Testis (tissue), 3 donors: Measurements from ENCODE around the gene ARHGAP9. TPM values are rescaled to one million over a fixed set of nuclear protein-coding genes. Genes with fewer than 3 reads are reported as not detected.
"Not testable (repeated sequence)": the region's sequence is repeated elsewhere in the genome, so short reads cannot be mapped to it uniquely, and the experiment has no call there.

Experiments used
- DNase-seq: peaks from one replicate; pipeline ENCODE4 v3.0.0-alpha.2; 2019
- H3K27ac ChIP-seq, 2 donors: fragments of 200-600 bp; sonication (generic); one replicate each; pipeline ENCODE4 v1.5.1; 2019
- H3K27me3 ChIP-seq: fragments of 200-600 bp; sonication (generic); one replicate; pipeline ENCODE4 v1.5.1; 2019
- H3K36me3 ChIP-seq: fragments of 200-600 bp; sonication (generic); one replicate; pipeline ENCODE4 v1.5.1; 2017; ENCODE audit warnings: low read depth; ENCODE audit errors: missing control alignments
- H3K4me1 ChIP-seq: fragments of 200-600 bp; sonication (generic); one replicate; pipeline ENCODE4 v1.5.1; 2019
- H3K4me3 ChIP-seq, 2 donors: fragments of 200-600 bp; sonication (generic); one replicate each; pipeline ENCODE4 v1.5.1; 2017 to 2019
- H3K9me3 ChIP-seq: fragments of 200-600 bp; sonication (generic); one replicate; pipeline ENCODE4 v1.5.1; 2017
- POLR2A ChIP-seq: fragments of 450-650 bp; IDR thresholded peaks from one replicate; pipeline ENCODE4 v1.6.1; 2017; ENCODE audit warnings: antibody characterized with exemption, mild to moderate bottlenecking, moderate library complexity
- WGBS, 2 donors: methylation state at CpG; one replicate each; pipeline ENCODE4 v1.1.5; 2018; 5-methylcytosine and 5-hydroxymethylcytosine counted together
- intact Hi-C: fragments of 100-400 bp; cut with DNase I; formaldehyde crosslinking; loops from one replicate; pipeline ENCODE4 v1.15.1; 2023; ENCODE audit warnings: low total_unique reads
- polyA plus RNA-seq: library from polyadenylated mRNA; stranded (reverse); fragments of 350-450 nt; fragmentation: Illumina TruSeq; extraction: RNeasy Lipid Tissue Mini Kit (QIAGEN cat#74804); gene quantifications from one replicate; pipeline ENCODE4 v1.2.3, GENCODE V29; 2014; ENCODE audit warnings: low read depth, low replicate concordance; ENCODE audit not compliant: insufficient read depth
- total RNA-seq, 2 donors: library from RNA; depleted of rRNA; stranded (reverse); fragments of >200 nt; gene quantifications; one replicate each; pipeline ENCODE4 v1.2.3, GENCODE V29; 2016
- TF ChIP-seq, protein P1 (sequence below), 3 experiments: fragments of 450-650 bp in 2 of 3; fragments of 200-600 bp in 1 of 3; sonication (generic) in 1 of 3; IDR thresholded peaks; one replicate each; pipeline ENCODE4 v1.5.1; 2016 to 2019; ENCODE audit warnings: antibody characterized with exemption in 3 of 3, mild to moderate bottlenecking in 2 of 3, moderate library complexity in 1 of 3

Gene ARHGAP9
- total and polyA plus RNA-seq, 3 donors from 2014 or later: 24.8 to 111 (median 29.2) TPM

DNA sequence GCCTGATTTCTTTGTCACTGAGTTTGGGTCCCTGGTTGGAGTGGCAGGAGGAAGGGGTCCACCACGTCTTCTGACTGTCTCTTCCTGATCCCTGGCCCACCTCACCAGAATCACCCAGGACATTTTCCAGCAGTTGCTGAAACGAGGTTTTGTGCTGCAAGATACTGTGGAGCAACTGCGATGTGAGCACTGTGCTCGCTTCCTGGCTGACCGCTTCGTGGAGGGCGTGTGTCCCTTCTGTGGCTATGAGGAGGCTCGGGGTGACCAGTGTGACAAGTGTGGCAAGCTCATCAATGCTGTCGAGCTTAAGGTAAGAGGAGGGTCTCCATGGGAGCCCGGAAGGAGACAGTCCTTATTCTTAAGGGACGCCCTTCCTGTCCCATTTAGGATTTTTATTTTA, 20.5 kb upstream of the ARHGAP9 start:
- Histone ChIP-seq H3K36me3 (no peaks in the 10 kb centered on the region), H3K27ac (no peak overlapping the region), H3K4me3 (no peak overlapping the region), H3K4me1 (no peaks in the 10 kb centered on the region), H3K9me3 (no peaks in the 10 kb centered on the region), H3K27me3 (no peaks in the 10 kb centered on the region)
- DNase-seq: no peak
- WGBS, 2 donors: 96% methylated on average over 11 of the region's 11 CpGs
- intact Hi-C loops: no loop called here
- TF ChIP-seq, protein P1, sequence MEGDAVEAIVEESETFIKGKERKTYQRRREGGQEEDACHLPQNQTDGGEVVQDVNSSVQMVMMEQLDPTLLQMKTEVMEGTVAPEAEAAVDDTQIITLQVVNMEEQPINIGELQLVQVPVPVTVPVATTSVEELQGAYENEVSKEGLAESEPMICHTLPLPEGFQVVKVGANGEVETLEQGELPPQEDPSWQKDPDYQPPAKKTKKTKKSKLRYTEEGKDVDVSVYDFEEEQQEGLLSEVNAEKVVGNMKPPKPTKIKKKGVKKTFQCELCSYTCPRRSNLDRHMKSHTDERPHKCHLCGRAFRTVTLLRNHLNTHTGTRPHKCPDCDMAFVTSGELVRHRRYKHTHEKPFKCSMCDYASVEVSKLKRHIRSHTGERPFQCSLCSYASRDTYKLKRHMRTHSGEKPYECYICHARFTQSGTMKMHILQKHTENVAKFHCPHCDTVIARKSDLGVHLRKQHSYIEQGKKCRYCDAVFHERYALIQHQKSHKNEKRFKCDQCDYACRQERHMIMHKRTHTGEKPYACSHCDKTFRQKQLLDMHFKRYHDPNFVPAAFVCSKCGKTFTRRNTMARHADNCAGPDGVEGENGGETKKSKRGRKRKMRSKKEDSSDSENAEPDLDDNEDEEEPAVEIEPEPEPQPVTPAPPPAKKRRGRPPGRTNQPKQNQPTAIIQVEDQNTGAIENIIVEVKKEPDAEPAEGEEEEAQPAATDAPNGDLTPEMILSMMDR (IDR thresholded peaks at IDR 0.05): no peak
- TF ChIP-seq POLR2A: no peak

GRCh38 chr12:57498571-57498970, 18.9 kb upstream of the ARHGAP9 start:
- intact Hi-C loops: no loop called here
- Histone ChIP-seq H3K27ac (no peak overlapping the region), H3K4me1 (no peaks in the 10 kb centered on the region), H3K36me3 (no peaks in the 10 kb centered on the region), H3K4me3 (no peak overlapping the region), H3K27me3 (no peaks in the 10 kb centered on the region), H3K9me3 (no peaks in the 10 kb centered on the region)
- no peak for DNase-seq
- WGBS, 2 donors: 89 to 96% methylated on average over 4 of the region's 4 CpGs
- TF ChIP-seq, protein P1 (IDR thresholded peaks at IDR 0.05): no peak
- TF ChIP-seq POLR2A: no peak

DNA sequence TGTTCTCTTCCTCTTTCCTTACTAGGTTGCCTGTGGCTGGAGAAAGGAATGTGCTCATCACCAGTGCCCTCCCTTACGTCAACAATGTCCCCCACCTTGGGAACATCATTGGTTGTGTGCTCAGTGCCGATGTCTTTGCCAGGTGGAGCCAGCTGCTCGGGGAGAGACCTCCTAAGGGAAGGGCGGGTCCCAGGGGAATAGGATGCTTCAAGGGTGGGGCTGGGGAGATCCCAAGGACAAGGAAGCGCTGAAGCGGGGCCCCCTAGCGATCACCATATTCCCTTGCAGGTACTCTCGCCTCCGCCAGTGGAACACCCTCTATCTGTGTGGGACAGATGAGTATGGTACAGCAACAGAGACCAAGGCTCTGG, 18.5 kb upstream of the ARHGAP9 start:
- no peak overlapping the region for H3K4me3 ChIP-seq
- H3K36me3 ChIP-seq: no peaks in the 10 kb centered on the region
- H3K27me3 ChIP-seq: no peaks in the 10 kb centered on the region
- no peaks in the 10 kb centered on the region for H3K4me1 ChIP-seq
- intact Hi-C loops: no loop called here
- TF ChIP-seq, protein P1 (IDR thresholded peaks at IDR 0.05): no peak
- no peak for TF ChIP-seq POLR2A
- 86% methylated on average over 9 of the region's 9 CpGs for WGBS, 2 donors
- no peak overlapping the region for H3K27ac ChIP-seq
- no peaks in the 10 kb centered on the region for H3K9me3 ChIP-seq
- DNase-seq: no peak

DNA sequence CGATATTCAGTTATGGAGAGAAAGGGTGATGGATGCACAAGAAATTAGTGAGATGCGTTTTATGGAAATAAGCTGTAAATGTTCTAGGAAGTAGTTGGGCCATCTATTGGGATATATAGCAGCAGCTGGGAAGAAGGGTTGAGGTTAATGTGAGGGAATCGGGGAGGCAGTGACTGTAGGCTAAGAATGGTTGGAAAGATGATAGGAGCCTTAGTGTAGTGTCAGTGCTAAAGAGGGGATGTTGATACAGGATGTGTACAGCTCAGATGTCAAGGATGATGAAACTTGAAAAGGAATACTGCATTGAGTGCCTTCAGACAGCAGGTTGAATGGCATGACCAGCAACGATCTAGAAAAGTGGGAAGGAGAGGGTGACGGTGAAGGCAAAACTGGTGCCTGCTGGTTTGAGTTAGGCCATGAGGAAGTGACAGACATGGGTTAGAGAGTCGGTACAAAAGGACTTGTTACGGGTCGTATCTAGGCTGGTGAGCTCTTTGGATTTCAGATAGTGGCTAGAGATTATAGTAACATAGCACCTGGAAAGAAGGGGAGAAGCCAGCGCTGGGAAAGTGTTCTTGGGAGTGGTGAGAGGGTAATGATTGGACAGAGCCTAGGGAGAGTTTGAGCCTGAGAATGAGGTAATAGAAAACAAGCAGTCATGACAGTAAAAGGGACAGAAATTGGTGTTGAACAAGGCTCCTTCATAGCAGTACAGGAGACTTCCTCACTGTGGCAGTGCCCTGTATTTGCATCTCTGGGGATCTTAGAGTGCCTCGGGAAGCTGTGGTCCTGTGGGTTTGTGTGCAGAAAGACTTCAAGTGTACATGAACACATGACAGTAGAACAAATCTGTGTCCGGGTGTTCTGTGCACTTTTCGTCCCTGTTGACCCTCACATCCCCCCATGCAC, 17.8 kb upstream of the ARHGAP9 start:
- DNase-seq: no peak
- no peak overlapping the region for H3K27ac ChIP-seq
- no peaks in the 10 kb centered on the region for H3K9me3 ChIP-seq
- H3K4me1 ChIP-seq: no peaks in the 10 kb centered on the region
- H3K36me3 ChIP-seq: no peaks in the 10 kb centered on the region
- H3K4me3 ChIP-seq: no peak overlapping the region
- H3K27me3 ChIP-seq: no peaks in the 10 kb centered on the region
- TF ChIP-seq POLR2A: no peak
- TF ChIP-seq, protein P1 (IDR thresholded peaks at IDR 0.05): no peak
- WGBS, 2 donors: 89 to 92% methylated on average over 12 of the region's 12 CpGs
- intact Hi-C loops: no loop called here

DNA sequence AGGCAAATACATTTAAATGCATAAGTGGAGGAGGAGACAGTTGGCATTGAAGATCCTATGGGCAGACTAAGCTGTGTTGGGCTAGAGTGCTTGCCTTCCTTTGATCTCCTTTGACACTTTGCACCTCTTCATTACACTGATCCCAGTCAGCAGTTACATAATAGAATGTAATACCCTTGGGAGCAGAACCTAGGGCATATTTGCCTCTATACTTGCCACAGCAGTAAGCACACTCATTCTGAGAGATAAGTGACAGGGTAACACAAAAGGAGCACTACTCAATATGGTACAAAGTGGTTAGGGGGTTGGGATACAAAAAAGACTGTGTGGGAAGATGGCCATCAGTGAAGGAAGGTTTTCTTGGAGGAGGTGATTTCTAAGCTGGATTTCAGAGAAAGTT, 17.2 kb upstream of the ARHGAP9 start:
- Histone ChIP-seq H3K27ac (no peak overlapping the region), H3K27me3 (no peaks in the 10 kb centered on the region), H3K4me1 (no peaks in the 10 kb centered on the region), H3K9me3 (no peaks in the 10 kb centered on the region), H3K4me3 (no peak overlapping the region), H3K36me3 (no peaks in the 10 kb centered on the region)
- TF ChIP-seq, protein P1 (IDR thresholded peaks at IDR 0.05): no peak
- TF ChIP-seq POLR2A: no peak
- intact Hi-C loops: no loop called here
- no peak for DNase-seq

- whole genome bisulfite sequencing, 2 donors: 93 to 100% methylated on average over 3 to 46 of the region's 48 CpGs
- H3K4me3 ChIP-seq, H3K36me3 ChIP-seq, H3K9me3 ChIP-seq, intact Hi-C loops, H3K4me1 ChIP-seq, H3K27me3 ChIP-seq, DNase-seq, H3K27ac ChIP-seq: not testable (repeated sequence)
These were observed 15.5 kb upstream of the ARHGAP9 start for GRCh38 chr12:57495051-57495701.
